ENCODE measurements around the gene CNTNAP2.

Gene CNTNAP2

GRCh38 chr7:148242294-148242821 is 2125.8 kb downstream of the CNTNAP2 start:
- H3K27me3 ChIP-seq: no peaks in the 10 kb centered on the region
- H3K9me3 ChIP-seq: no peaks in the 10 kb centered on the region
- H3K36me3 ChIP-seq: no peaks in the 10 kb centered on the region
- TF ChIP-seq, protein P1, sequence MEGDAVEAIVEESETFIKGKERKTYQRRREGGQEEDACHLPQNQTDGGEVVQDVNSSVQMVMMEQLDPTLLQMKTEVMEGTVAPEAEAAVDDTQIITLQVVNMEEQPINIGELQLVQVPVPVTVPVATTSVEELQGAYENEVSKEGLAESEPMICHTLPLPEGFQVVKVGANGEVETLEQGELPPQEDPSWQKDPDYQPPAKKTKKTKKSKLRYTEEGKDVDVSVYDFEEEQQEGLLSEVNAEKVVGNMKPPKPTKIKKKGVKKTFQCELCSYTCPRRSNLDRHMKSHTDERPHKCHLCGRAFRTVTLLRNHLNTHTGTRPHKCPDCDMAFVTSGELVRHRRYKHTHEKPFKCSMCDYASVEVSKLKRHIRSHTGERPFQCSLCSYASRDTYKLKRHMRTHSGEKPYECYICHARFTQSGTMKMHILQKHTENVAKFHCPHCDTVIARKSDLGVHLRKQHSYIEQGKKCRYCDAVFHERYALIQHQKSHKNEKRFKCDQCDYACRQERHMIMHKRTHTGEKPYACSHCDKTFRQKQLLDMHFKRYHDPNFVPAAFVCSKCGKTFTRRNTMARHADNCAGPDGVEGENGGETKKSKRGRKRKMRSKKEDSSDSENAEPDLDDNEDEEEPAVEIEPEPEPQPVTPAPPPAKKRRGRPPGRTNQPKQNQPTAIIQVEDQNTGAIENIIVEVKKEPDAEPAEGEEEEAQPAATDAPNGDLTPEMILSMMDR (IDR thresholded peaks at IDR 0.05; ENCODE audit: low read depth, low read length): peak; percentile 95
- peak overlapping the region; percentile 15; the same call in 1 of the 2 replicates for H3K4me3 ChIP-seq (ENCODE audit: low read depth, low read length)
- H3K4me1 ChIP-seq: no peaks in the 10 kb centered on the region
- DNase-seq: peak; percentile 27

- H3K4me3 ChIP-seq (ENCODE audit: low read depth, low read length): no peak overlapping the region
- H3K4me1 ChIP-seq: no peaks in the 10 kb centered on the region
- H3K9me3 ChIP-seq: no peaks in the 10 kb centered on the region
- no peaks in the 10 kb centered on the region for H3K27me3 ChIP-seq
- DNase-seq: no peak
- H3K36me3 ChIP-seq: no peaks in the 10 kb centered on the region
- TF ChIP-seq, protein P1 (IDR thresholded peaks at IDR 0.05; ENCODE audit: low read depth, low read length): no peak
Observed at GRCh38 chr7:148245381-148245780, 2128.8 kb downstream of the CNTNAP2 start.

- Histone ChIP-seq H3K27me3 (no peaks in the 10 kb centered on the region), H3K4me3 (ENCODE audit: low read depth, low read length) (no peak overlapping the region), H3K36me3 (no peaks in the 10 kb centered on the region), H3K4me1 (no peaks in the 10 kb centered on the region), H3K9me3 (no peaks in the 10 kb centered on the region; the same call in 1 of the 2 replicates)
- TF ChIP-seq, protein P1 (IDR thresholded peaks at IDR 0.05; ENCODE audit: low read depth, low read length): no peak
- no peak for DNase-seq
Observed at GRCh38 chr7:148253629-148254028, 2137.0 kb downstream of the CNTNAP2 start.

GRCh38 chr7:148255333-148255732 is 2138.7 kb downstream of the CNTNAP2 start:
- no peak overlapping the region for H3K4me3 ChIP-seq (ENCODE audit: low read depth, low read length)
- no peaks in the 10 kb centered on the region for H3K4me1 ChIP-seq
- H3K9me3 ChIP-seq: no peaks in the 10 kb centered on the region; the same call in 1 of the 2 replicates
- DNase-seq: no peak
- H3K36me3 ChIP-seq: no peaks in the 10 kb centered on the region
- no peaks in the 10 kb centered on the region for H3K27me3 ChIP-seq
- TF ChIP-seq, protein P1 (IDR thresholded peaks at IDR 0.05; ENCODE audit: low read depth, low read length): peak; percentile 4; the same call in 1 of the 2 replicates

DNA sequence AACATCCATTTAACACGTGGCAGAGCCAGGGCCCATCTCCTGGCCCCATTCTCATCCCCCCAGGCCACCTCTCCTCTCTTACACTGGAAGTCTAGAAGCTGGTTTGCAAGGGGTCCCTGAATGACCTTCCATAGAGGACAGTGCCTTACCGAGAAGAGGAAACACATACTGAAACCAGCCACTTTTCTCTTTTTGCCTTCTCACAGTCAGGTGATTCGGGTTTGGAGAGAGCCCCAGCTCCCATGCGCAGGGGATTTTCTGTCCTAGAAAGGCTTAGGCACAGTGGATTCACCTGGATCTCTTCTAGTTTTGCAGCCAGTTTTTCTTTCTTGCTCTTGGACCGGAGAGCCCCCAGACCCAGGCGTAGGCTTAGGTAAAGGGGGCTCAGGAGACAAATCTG is 2139.8 kb downstream of the CNTNAP2 start:
- Histone ChIP-seq H3K9me3 (no peaks in the 10 kb centered on the region), H3K27me3 (no peaks in the 10 kb centered on the region), H3K36me3 (no peaks in the 10 kb centered on the region), H3K4me3 (ENCODE audit: low read depth, low read length) (no peak overlapping the region), H3K4me1 (no peaks in the 10 kb centered on the region)
- DNase-seq: no peak
- TF ChIP-seq, protein P1 (IDR thresholded peaks at IDR 0.05; ENCODE audit: low read depth, low read length): no peak

DNA sequence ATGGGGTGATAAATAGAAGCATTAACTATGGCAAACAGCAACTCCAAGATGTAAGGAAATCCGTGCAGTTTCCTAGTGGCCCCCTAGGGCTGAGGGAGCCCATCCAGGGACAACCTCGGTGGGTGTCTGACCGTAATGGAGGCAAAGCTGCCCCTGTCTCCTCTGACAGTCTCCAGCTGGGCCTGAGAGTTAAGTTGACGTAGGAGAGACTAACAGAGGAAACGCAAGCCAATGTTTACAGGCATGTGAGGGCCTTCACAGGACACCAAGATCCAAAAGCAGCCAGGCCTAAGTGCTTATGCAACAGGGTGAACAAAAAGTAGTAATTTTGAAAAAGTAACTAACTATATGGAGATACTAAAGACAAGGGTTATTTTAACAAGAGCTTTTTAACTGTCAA is 2144.0 kb downstream of the CNTNAP2 start:
- TF ChIP-seq, protein P1 (IDR thresholded peaks at IDR 0.05; ENCODE audit: low read depth, low read length): no peak
- DNase-seq: no peak
- Histone ChIP-seq H3K36me3 (no peaks in the 10 kb centered on the region), H3K4me1 (peaks cover 5% of the 10 kb centered on the region), H3K4me3 (ENCODE audit: low read depth, low read length) (no peak overlapping the region), H3K9me3 (no peaks in the 10 kb centered on the region), H3K27me3 (no peaks in the 10 kb centered on the region)
